GM19372 (cell line): ENCODE data around the gene HMGN2.
"Not testable (repeated sequence)": the region's sequence is repeated elsewhere in the genome, so short reads cannot be mapped to it uniquely, and the experiment has no call there.

Experiments used
- ATAC-seq: cut with Tn5 transposase; IDR thresholded peaks from one replicate; pipeline ENCODE4 v1.9.1; 2021; ENCODE audit warnings: mild to moderate bottlenecking, low read depth, moderate library complexity; ENCODE audit not compliant: unreplicated experiment

HMGN2 gene

GRCh38 chr1:26476958-26477357 lies 4.7 kb downstream of the HMGN2 start:
- ATAC-seq: no peak

GRCh38 chr1:26477446-26478152 lies 5.4 kb downstream of the HMGN2 start:
- no peak for ATAC-seq

- ATAC-seq: no peak
Measured at GRCh38 chr1:26478159-26478558, 5.9 kb downstream of the HMGN2 start.

GRCh38 chr1:26478988-26479387 lies 6.7 kb downstream of the HMGN2 start:
- ATAC-seq: no peak

- ATAC-seq: no peak
Measured at GRCh38 chr1:26482921-26483320, 10.7 kb downstream of the HMGN2 start.

GRCh38 chr1:26483980-26484379 lies 11.7 kb downstream of the HMGN2 start:
- ATAC-seq: no peak

GRCh38 chr1:26490155-26490554 lies 17.9 kb downstream of the HMGN2 start:
- no peak for ATAC-seq

GRCh38 chr1:26493267-26493666 lies 21.0 kb downstream of the HMGN2 start:
- ATAC-seq: no peak

- ATAC-seq: no peak
Measured at GRCh38 chr1:26493938-26494337, 21.7 kb downstream of the HMGN2 start.

GRCh38 chr1:26496861-26497260 lies 24.6 kb downstream of the HMGN2 start:
- ATAC-seq: no peak

- no peak for ATAC-seq
Measured at GRCh38 chr1:26498894-26499293, 26.7 kb downstream of the HMGN2 start.

GRCh38 chr1:26500488-26501175 lies 28.4 kb downstream of the HMGN2 start:
- peak; percentile 70 for ATAC-seq

- not testable (repeated sequence) for ATAC-seq
Measured at GRCh38 chr1:26510711-26511110, 38.5 kb downstream of the HMGN2 start.

- ATAC-seq: not testable (repeated sequence)
Measured at GRCh38 chr1:26515836-26516235, 43.6 kb downstream of the HMGN2 start.

- ATAC-seq: no peak
Measured at GRCh38 chr1:26516987-26517765, 44.9 kb downstream of the HMGN2 start.

- ATAC-seq: no peak
Measured at GRCh38 chr1:26517766-26518049, 45.5 kb downstream of the HMGN2 start.

- ATAC-seq: no peak
Measured at GRCh38 chr1:26518355-26518754, 46.1 kb downstream of the HMGN2 start.

- no peak for ATAC-seq
Measured at GRCh38 chr1:26520339-26520738, 48.1 kb downstream of the HMGN2 start.

- no peak for ATAC-seq
Measured at GRCh38 chr1:26521669-26522030, 49.4 kb downstream of the HMGN2 start.

- ATAC-seq: no peak
Measured at GRCh38 chr1:26522073-26522472, 49.8 kb downstream of the HMGN2 start.

- no peak for ATAC-seq
Measured at GRCh38 chr1:26524181-26524580, 51.9 kb downstream of the HMGN2 start.
